Tibial artery (tissue), 4 donors: ENCODE results near the gene SCUBE1.
"Not testable (repeated sequence)": the region's sequence is repeated elsewhere in the genome, so short reads cannot be mapped to it uniquely, and the experiment has no call there.

Experiments used
- DNase-seq, 2 donors: peaks; one replicate each; pipeline ENCODE4 v3.0.0-alpha.2; 2019
- H3K27ac ChIP-seq, 2 donors: fragments of 200-600 bp; sonication (generic) in 1 of 2; 1 replicate in 1 of 2; 2 replicates in 1 of 2; pipeline ENCODE4 v1.5.1; 2018 to 2019; ENCODE audit warnings: mild to moderate bottlenecking in 1 of 2
- H3K27me3 ChIP-seq, 2 donors: fragments of 200-600 bp; sonication (generic) in 1 of 2; one replicate each; pipeline versions ENCODE4 v1.5.1 to v1.6.0; 2016 to 2019
- H3K36me3 ChIP-seq, 3 donors: fragments of 200-600 bp; sonication (generic) in 2 of 3; one replicate each; pipeline ENCODE4 v1.5.1; 2016 to 2019; ENCODE audit warnings: mild to moderate bottlenecking in 2 of 3
- H3K4me1 ChIP-seq, 4 donors: fragments of 200-600 bp; sonication (generic) in 2 of 4; 1 replicate in 3 of 4; 2 replicates in 1 of 4; pipeline ENCODE4 v1.5.1; 2016 to 2019
- H3K4me3 ChIP-seq, 2 donors: fragments of 200-600 bp; sonication (generic) in 1 of 2; 1 replicate in 1 of 2; 2 replicates in 1 of 2; pipeline ENCODE4 v1.5.1; 2018 to 2019; ENCODE audit warnings: mild to moderate bottlenecking in 2 of 2
- H3K9me3 ChIP-seq, 3 donors: fragments of 200-600 bp; sonication (generic) in 1 of 3; one replicate each; pipeline ENCODE4 v1.5.1; 2016 to 2019
- intact Hi-C: fragments of 100-400 bp; cut with DNase I; formaldehyde crosslinking; loops from one replicate; pipeline ENCODE4 v1.15.0; 2023; ENCODE audit warnings: low total_unique reads
- TF ChIP-seq, protein P1 (sequence below), 2 experiments: fragments of 200-600 bp in 1 of 2; fragments of 450-650 bp in 1 of 2; IDR thresholded peaks; one replicate each; pipeline ENCODE4 v1.5.1; 2017 to 2019; ENCODE audit warnings: antibody characterized with exemption in 2 of 2, mild to moderate bottlenecking in 1 of 2, moderate library complexity in 1 of 2

The SCUBE1 gene

DNA sequence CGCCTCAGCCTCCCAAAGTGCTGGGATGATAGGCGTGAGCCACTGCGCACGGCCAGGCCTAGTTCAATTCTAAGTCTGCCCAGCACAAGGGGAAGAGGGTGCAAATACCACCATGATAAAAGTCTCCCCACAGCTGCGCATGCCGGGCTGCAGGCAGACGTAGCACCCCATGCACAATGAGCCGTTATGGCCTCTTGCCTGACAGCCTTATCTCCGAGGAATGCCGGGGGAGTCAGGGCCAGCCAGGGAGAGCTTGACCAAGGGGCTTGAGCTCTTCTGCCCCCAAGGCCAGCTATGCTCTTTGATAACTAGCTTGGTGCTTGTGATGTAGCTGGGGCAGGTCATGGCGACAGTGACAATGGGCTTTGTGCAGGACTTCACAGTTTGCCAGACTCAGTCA, 13.7 kb upstream of the SCUBE1 start:
- H3K27me3 ChIP-seq = peaks cover 0 to 8% of the 10 kb centered on the region in 2 donors
- H3K27ac ChIP-seq = no peak overlapping the region
- TF ChIP-seq, protein P1, sequence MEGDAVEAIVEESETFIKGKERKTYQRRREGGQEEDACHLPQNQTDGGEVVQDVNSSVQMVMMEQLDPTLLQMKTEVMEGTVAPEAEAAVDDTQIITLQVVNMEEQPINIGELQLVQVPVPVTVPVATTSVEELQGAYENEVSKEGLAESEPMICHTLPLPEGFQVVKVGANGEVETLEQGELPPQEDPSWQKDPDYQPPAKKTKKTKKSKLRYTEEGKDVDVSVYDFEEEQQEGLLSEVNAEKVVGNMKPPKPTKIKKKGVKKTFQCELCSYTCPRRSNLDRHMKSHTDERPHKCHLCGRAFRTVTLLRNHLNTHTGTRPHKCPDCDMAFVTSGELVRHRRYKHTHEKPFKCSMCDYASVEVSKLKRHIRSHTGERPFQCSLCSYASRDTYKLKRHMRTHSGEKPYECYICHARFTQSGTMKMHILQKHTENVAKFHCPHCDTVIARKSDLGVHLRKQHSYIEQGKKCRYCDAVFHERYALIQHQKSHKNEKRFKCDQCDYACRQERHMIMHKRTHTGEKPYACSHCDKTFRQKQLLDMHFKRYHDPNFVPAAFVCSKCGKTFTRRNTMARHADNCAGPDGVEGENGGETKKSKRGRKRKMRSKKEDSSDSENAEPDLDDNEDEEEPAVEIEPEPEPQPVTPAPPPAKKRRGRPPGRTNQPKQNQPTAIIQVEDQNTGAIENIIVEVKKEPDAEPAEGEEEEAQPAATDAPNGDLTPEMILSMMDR (IDR thresholded peaks at IDR 0.05) = no peak
- intact Hi-C loops = no loop called here
- no peak for DNase-seq
- no peaks in the 10 kb centered on the region for H3K9me3 ChIP-seq
- H3K36me3 ChIP-seq = no peaks in the 10 kb centered on the region
- no peak overlapping the region for H3K4me3 ChIP-seq
- H3K4me1 ChIP-seq = no peaks in the 10 kb centered on the region

DNA sequence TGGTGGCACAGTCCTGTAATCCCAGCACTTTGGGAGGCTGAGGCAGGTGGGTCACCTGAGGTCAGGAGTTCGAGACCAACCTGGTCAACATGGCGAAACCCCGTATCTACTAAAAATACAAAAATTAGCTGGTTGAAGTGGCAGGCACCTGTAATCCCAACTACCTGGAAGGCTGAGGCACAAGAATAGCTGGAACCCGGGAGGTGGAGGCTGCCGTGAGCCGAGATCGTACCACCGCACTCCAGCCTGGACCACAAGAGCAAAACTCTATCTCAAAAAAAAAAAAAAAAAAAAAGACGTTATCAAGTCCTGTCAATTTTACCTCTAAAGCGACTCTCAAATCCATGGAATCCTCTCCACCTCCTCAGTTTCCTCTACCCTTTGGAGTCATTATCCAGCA, 12.5 kb upstream of the SCUBE1 start:
- H3K9me3 ChIP-seq, H3K36me3 ChIP-seq, H3K4me1 ChIP-seq, H3K27ac ChIP-seq, intact Hi-C loops, H3K4me3 ChIP-seq, H3K27me3 ChIP-seq, DNase-seq: not testable (repeated sequence)

DNA sequence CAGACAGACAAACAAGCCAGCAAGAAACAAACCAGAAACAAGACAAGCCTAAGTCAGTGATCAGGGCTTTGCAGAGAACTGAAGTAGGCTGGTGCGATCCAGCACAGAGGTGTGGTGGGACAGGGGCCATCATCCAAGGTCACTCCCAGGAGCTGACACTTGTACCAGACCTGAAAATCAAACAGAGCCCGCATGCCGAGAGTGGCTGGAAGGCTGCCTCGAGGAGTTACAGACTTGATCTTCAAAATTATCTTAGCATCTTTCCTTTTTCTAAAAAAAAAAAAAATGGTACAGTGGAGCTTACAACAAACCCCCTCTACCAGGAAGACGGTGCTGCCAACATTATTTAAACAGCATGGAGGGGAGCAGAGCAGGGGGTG, 8.8 kb upstream of the SCUBE1 start:
- no peaks in the 10 kb centered on the region for H3K4me1 ChIP-seq
- no peaks in the 10 kb centered on the region for H3K9me3 ChIP-seq
- H3K27ac ChIP-seq = no peak overlapping the region
- peaks cover 0 to 40% of the 10 kb centered on the region in 2 donors for H3K27me3 ChIP-seq
- H3K36me3 ChIP-seq = no peaks in the 10 kb centered on the region
- H3K4me3 ChIP-seq = no peak overlapping the region
- intact Hi-C loops = no loop called here
- no peak for DNase-seq
- TF ChIP-seq, protein P1 (IDR thresholded peaks at IDR 0.05) = no peak

DNA sequence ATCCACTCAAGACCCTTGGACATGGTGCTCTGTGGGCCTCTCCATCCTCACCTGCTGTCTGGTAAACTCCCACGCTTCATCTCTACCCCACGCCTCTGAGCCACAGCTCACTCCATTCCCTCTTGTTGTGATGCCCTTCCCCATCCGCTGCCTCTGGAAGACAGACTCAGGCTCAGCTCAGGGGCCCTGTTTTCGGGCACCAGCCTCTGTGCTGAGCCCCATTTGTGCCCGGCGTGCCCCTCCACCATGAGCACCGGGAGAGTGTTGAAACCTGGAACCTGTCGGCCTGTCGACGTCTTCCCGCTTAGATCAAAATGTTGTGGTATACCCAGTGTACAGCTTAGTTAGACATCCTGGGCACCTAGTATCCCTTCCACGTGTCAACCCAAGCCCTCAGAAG, 6.5 kb upstream of the SCUBE1 start:
- DNase-seq = no peak
- H3K4me3 ChIP-seq = no peak overlapping the region
- peaks cover 0 to 54% of the 10 kb centered on the region in 2 donors for H3K27me3 ChIP-seq
- H3K4me1 ChIP-seq = no peaks in the 10 kb centered on the region
- TF ChIP-seq, protein P1 (IDR thresholded peaks at IDR 0.05) = no peak
- no peaks in the 10 kb centered on the region for H3K36me3 ChIP-seq
- no peaks in the 10 kb centered on the region for H3K9me3 ChIP-seq
- intact Hi-C loops = loop anchor here (10.0 kb wide), 1 partner anchor 75 kb away; no protein-coding TSS in a partner anchor
- no peak overlapping the region for H3K27ac ChIP-seq

DNA sequence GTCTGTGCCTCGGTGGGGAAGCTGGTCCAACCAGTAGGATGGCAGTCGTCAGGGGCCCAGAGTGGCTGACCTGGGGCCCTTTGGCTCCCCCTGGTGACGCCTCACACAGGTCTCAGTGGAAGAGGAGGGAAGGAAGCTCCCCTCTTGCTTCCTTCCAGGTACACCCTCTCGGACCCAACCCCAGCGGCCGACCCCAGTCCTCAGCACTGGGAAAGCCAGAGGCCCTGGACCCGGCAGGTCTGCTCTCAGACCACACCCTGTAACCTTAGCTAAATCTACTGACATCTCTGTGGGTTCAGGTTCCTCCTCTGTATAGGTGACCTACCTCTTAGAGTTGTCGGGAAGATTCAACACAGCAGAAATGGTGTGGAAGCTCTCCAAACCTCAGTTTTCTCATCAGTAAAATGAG, 3.4 kb upstream of the SCUBE1 start:
- TF ChIP-seq, protein P1 (IDR thresholded peaks at IDR 0.05) = peak; percentile 53 to 61
- Histone ChIP-seq H3K27me3 (peaks cover 6 to 81% of the 10 kb centered on the region in 2 donors), H3K4me1 (peaks cover 0 to 19% (median 15%) of the 10 kb centered on the region in 4 donors), H3K27ac (no peak overlapping the region), H3K36me3 (no peaks in the 10 kb centered on the region), H3K4me3 (no peak overlapping the region), H3K9me3 (no peaks in the 10 kb centered on the region)
- intact Hi-C loops = loop anchor here (10.0 kb wide), 1 partner anchor 72 kb away; no protein-coding TSS in a partner anchor
- peak in 1 of 2 donors; percentile 36 for DNase-seq

DNA sequence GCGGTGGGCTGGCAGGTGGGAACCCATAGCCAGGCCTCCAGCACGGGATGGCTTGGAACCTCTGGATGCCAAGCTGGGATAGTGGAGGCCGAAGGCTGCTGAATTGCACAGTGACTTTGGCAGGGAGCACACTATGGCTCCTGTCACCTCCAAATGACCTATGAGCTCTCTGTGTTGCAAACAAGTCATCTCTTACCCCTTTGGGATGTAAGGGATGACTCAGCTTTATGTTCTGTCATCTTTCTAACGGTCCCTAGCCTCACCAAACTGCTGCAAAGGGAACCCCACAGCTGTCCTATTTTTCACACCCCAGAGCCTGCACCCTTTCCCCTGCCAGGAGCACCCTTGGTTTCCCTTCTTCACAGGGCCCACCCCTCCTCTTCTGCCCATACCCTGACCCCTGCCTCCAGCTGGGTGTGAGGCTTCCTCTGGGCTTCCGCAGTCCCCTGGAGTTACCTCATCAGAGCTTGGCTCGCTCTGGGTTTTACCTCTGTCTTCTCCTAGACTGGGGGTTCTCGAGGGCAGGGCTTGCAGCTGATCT, 2.7 kb upstream of the SCUBE1 start:
- DNase-seq = no peak
- TF ChIP-seq, protein P1 (IDR thresholded peaks at IDR 0.05) = no peak
- intact Hi-C loops = loop anchor here (10.0 kb wide), 1 partner anchor 71 kb away; no protein-coding TSS in a partner anchor

More for the DNA sequence above, 2.7 kb upstream of the SCUBE1 start:
- H3K4me3 ChIP-seq = no peak overlapping the region
- H3K27me3 ChIP-seq = peaks cover 6 to 88% of the 10 kb centered on the region in 2 donors
- no peaks in the 10 kb centered on the region for H3K9me3 ChIP-seq
- no peak overlapping the region for H3K27ac ChIP-seq
- no peaks in the 10 kb centered on the region for H3K36me3 ChIP-seq
- peaks cover 0 to 19% (median 15%) of the 10 kb centered on the region in 4 donors for H3K4me1 ChIP-seq
